Lower leg skin (tissue), 3 donors: ENCODE results near the gene NOL4L.

Experiments used
- CTCF ChIP-seq, 3 donors: fragments of 450-650 bp; IDR thresholded peaks; one replicate each; pipeline ENCODE4 v1.5.1; 2016; ENCODE audit warnings: antibody characterized with exemption in 3 of 3, mild to moderate bottlenecking in 3 of 3, moderate library complexity in 2 of 3
- POLR2A ChIP-seq, 2 donors: fragments of 450-650 bp; IDR thresholded peaks; one replicate each; pipeline ENCODE4 v1.6.1; 2016 to 2017; ENCODE audit warnings: antibody characterized with exemption in 2 of 2, mild to moderate bottlenecking in 1 of 2, moderate library complexity in 1 of 2

- TF ChIP-seq POLR2A (IDR thresholded peaks at IDR 0.05), result no peak
- TF ChIP-seq CTCF (IDR thresholded peaks at IDR 0.05), result no peak
Measured at GRCh38 chr20:32535953-32536823, 48.9 kb downstream of the NOL4L start.
